HepG2 (cell line): Measurements from ENCODE around the gene COL27A1. TPM values are rescaled to one million over a fixed set of nuclear protein-coding genes. Genes with fewer than 3 reads are reported as not detected.

Experiments
- ATAC-seq: fragments of 200-7000 bp; cut with Tn5 transposase; 3 replicates; pipeline ENCODE4 v1.9.1; 2020; ENCODE audit warnings: mild to moderate bottlenecking, moderate library complexity
- BruUV-seq: library from RNA; stranded (reverse); fragments of 400-500 nt; replicated peaks from 2 replicates; lab custom pipeline; 2021; lab: Mats Ljungman, UMichigan
- CTCF ChIA-PET: fragments of 300-600 bp; formaldehyde crosslinking; extraction: SDS; loops from one replicate; lab custom pipeline; 2021; ENCODE audit warnings: low total read pairs, inconsistent platforms, low intra/inter-chr PET ratio; lab: Yijun Ruan, JAX
- POLR2A ChIA-PET: fragments of 350-600 bp; sonication (Branson Sonifier 250); formaldehyde crosslinking; loops from one replicate; lab custom pipeline; 2020; ENCODE audit warnings: antibody characterized with exemption, inconsistent platforms; lab: Yijun Ruan, JAX
- DNase-seq: peaks from one replicate; pipeline ENCODE4 v3.0.0-alpha.2; 2015; ENCODE audit warnings: low spot score
- FAIRE-seq: peaks from 3 replicates; lab custom pipeline; 2011; peaks lifted over from hg19 to GRCh38; lab: Jason Lieb, UNC
- H2AFZ ChIP-seq: one replicate; pipeline ENCODE4 v1.6.1; 2011; ENCODE audit warnings: low read length, inconsistent platforms
- H3K27ac ChIP-seq: fragments of 300-600 bp; 3 replicates; pipeline ENCODE4 v1.8.0; 2011; ENCODE audit warnings: mixed run types, mild to moderate bottlenecking, mixed read lengths, low read length, inconsistent platforms; ENCODE audit not compliant: insufficient read depth; ENCODE audit errors: extremely low read length
- H3K27me3 ChIP-seq, 2 experiments: fragments of 200-600 bp in 1 of 2; 2 replicates in 1 of 2; 3 replicates in 1 of 2; pipeline versions ENCODE4 v1.6.0 to v1.8.0; 2011; ENCODE audit warnings: low read length in 2 of 2, mild to moderate bottlenecking in 2 of 2, moderate library complexity in 2 of 2, inconsistent platforms in 1 of 2; ENCODE audit not compliant: insufficient read depth in 2 of 2, control insufficient read depth in 1 of 2
- H3K36me3 ChIP-seq, 2 experiments: fragments of 200-600 bp in 1 of 2; replicated peaks in 1 of 2; 2 replicates in 1 of 2; 3 replicates in 1 of 2; pipeline versions ENCODE4 v1.5.1 to v1.8.0; 2011; ENCODE audit warnings: low read length in 2 of 2, inconsistent platforms in 1 of 2; ENCODE audit not compliant: insufficient read depth in 2 of 2, control insufficient read depth in 1 of 2
- H3K4me1 ChIP-seq: 2 replicates; pipeline ENCODE4 v1.5.1; 2012; ENCODE audit warnings: low read length, inconsistent platforms; ENCODE audit not compliant: insufficient read depth
- H3K4me2 ChIP-seq: 2 replicates; pipeline ENCODE4 v1.6.0; 2011; ENCODE audit warnings: low read depth, low read length, inconsistent platforms
- H3K4me3 ChIP-seq, 3 experiments: fragments of 200-600 bp in 1 of 3; sonication (generic), shearing (Covaris generic) in 1 of 3; replicated peaks in 1 of 3; 2 replicates each; pipeline ENCODE4 v1.5.1; 2011 to 2016; ENCODE audit warnings: low read length in 3 of 3, inconsistent platforms in 2 of 3, low read depth in 2 of 3, mild to moderate bottlenecking in 2 of 3, control low read depth in 1 of 3, mixed read lengths in 1 of 3; ENCODE audit not compliant: insufficient read depth in 1 of 3
- H3K79me2 ChIP-seq: one replicate; pipeline ENCODE4 v1.6.1; 2011; ENCODE audit warnings: low read length, inconsistent platforms; ENCODE audit not compliant: insufficient read depth
- H3K9ac ChIP-seq: 2 replicates; pipeline ENCODE4 v1.6.0; 2011; ENCODE audit warnings: mild to moderate bottlenecking, low read depth, low read length, inconsistent platforms; ENCODE audit not compliant: insufficient read depth
- H3K9me3 ChIP-seq: 2 replicates; pipeline ENCODE4 v1.5.1; 2012; ENCODE audit warnings: mild to moderate bottlenecking, low read length
- H4K20me1 ChIP-seq: 2 replicates; pipeline ENCODE4 v1.6.0; 2011; ENCODE audit warnings: inconsistent platforms, mild to moderate bottlenecking, low read length, moderate library complexity; ENCODE audit not compliant: insufficient read depth
- GPBP1L1 ChIP-seq: sonication (generic); formaldehyde crosslinking; IDR thresholded peaks from 2 replicates; pipeline ENCODE4 v1.5.0; 2020; ENCODE audit warnings: mild to moderate bottlenecking, missing genetic modification reagents
- KIAA2018 ChIP-seq: sonication (generic); formaldehyde crosslinking; IDR thresholded peaks from 2 replicates; pipeline ENCODE4 v1.5.0; 2020; ENCODE audit warnings: mild to moderate bottlenecking, missing genetic modification reagents, borderline replicate concordance
- NCOR1 ChIP-seq: fragments of 200-600 bp; sonication (generic); IDR thresholded peaks from 2 replicates; pipeline ENCODE4 v1.7.0; 2017; ENCODE audit warnings: antibody characterized with exemption, low read length, borderline replicate concordance
- NR0B2 ChIP-seq: sonication (generic); formaldehyde crosslinking; IDR thresholded peaks from 2 replicates; pipeline ENCODE4 v1.4.0; 2020; ENCODE audit warnings: mild to moderate bottlenecking, missing genetic modification reagents
- PAX8 ChIP-seq: sonication (generic); formaldehyde crosslinking; IDR thresholded peaks from 2 replicates; pipeline ENCODE4 v1.8.0; 2022; ENCODE audit warnings: mild to moderate bottlenecking, missing genetic modification reagents, borderline replicate concordance
- ZMYM2 ChIP-seq: sonication (generic); formaldehyde crosslinking; IDR thresholded peaks from 2 replicates; pipeline ENCODE4 v1.8.0; 2022; ENCODE audit warnings: mild to moderate bottlenecking, missing genetic modification reagents
- ZNF296 ChIP-seq: sonication (generic); formaldehyde crosslinking; conservative IDR thresholded peaks from 2 replicates; pipeline ENCODE4 v1.5.0; 2020; ENCODE audit warnings: mild to moderate bottlenecking, missing genetic modification reagents
- ZNF317 ChIP-seq: sonication (generic); formaldehyde crosslinking; IDR thresholded peaks from 2 replicates; pipeline ENCODE4 v1.5.0; 2020; ENCODE audit warnings: mild to moderate bottlenecking, missing genetic modification reagents
- ZNF652 ChIP-seq: IDR thresholded peaks from 2 replicates; pipeline ENCODE4 v1.6.1; 2016; ENCODE audit warnings: low read depth, borderline replicate concordance
- ZNF792 ChIP-seq: IDR thresholded peaks from 2 replicates; pipeline ENCODE4 v1.6.1; 2016
- WGBS: methylation state at CpG from one replicate; pipeline ENCODE4 v1.1.6; 2017; ENCODE audit warnings: low lambda C conversion rate; 5-methylcytosine and 5-hydroxymethylcytosine counted together
- in situ Hi-C: cut with HindIII; loops from 2 replicates; pipeline ENCODE4 v1.10.0; 2017; ENCODE audit warnings: low pct_unique_long_range_greater_than_20kb; ENCODE audit not compliant: extremely low pct_ligation_motif_present
- intact Hi-C: fragments of 100-400 bp; cut with micrococcal nuclease; formaldehyde crosslinking; loops from one replicate; pipeline ENCODE4 v1.10.0; 2022; ENCODE audit not compliant: unreplicated experiment
- polyA plus RNA-seq, 8 experiments: library from polyadenylated mRNA; depleted of rRNA in 3 of 8; stranded (reverse) in 7 of 8; unstranded in 1 of 8; fragments of >200 nt; fragmentation: Illumina TruSeq in 4 of 8; extraction: Trizol in 4 of 8; gene quantifications; 2 replicates each; pipeline versions ENCODE4 v1.2.1 to v1.2.3, GENCODE V29; 2011 to 2016; ENCODE audit warnings: low read depth in 4 of 8, missing spikeins in 1 of 8, mixed read lengths in 1 of 8; ENCODE audit not compliant: insufficient read depth in 1 of 8
- total RNA-seq, 5 experiments: library from RNA; depleted of rRNA; stranded (reverse); fragments of >200 nt; fragmentation: Illumina TruSeq; extraction: Trizol; gene quantifications; 2 replicates each; pipeline ENCODE4 v1.2.3, GENCODE V29; 2016; ENCODE audit warnings: low read depth in 1 of 5
- TF ChIP-seq, protein P1 (sequence below): sonication (generic); formaldehyde crosslinking; IDR thresholded peaks from 2 replicates; pipeline ENCODE4 v1.4.0; 2020; ENCODE audit warnings: missing genetic modification reagents

COL27A1 gene
- total and polyA plus RNA-seq, 2 of the 13 experiments (the other 11 are each of a cell fraction or from before 2014, with no cell fraction given): 71.3 to 89.1 TPM

- no peak for DNase-seq
- ChIA-PET POLR2A (no interaction called here), CTCF (no interaction called here)
- H3K27ac ChIP-seq: no peak overlapping the region
- H3K9me3 ChIP-seq: no peaks in the 10 kb centered on the region
- intact Hi-C loops: no loop called here
- BruUV-seq: no TSS peak
- H3K4me2 ChIP-seq: no peak overlapping the region
- in situ Hi-C loops: no loop called here
- peaks cover 0 to 32% of the 10 kb centered on the region in 2 experiments; a peak in 2 of 5 replicates for H3K36me3 ChIP-seq
- no peak overlapping the region for H2AFZ ChIP-seq
- H3K79me2 ChIP-seq: no peaks in the 10 kb centered on the region
- H4K20me1 ChIP-seq: no peaks in the 10 kb centered on the region
- H3K4me3 ChIP-seq: no peak overlapping the region
- H3K4me1 ChIP-seq: no peaks in the 10 kb centered on the region; the same call in 1 of the 2 replicates
- FAIRE-seq: no peak
- no peaks in the 10 kb centered on the region for H3K27me3 ChIP-seq
- no peak overlapping the region for H3K9ac ChIP-seq
- WGBS: 96% methylated on average over 6 of the region's 6 CpGs
- ATAC-seq: no peak
- TF ChIP-seq NR0B2: no peak
- no peak for TF ChIP-seq ZMYM2 (CRISPR knock-in tag)
- TF ChIP-seq, protein P1, sequence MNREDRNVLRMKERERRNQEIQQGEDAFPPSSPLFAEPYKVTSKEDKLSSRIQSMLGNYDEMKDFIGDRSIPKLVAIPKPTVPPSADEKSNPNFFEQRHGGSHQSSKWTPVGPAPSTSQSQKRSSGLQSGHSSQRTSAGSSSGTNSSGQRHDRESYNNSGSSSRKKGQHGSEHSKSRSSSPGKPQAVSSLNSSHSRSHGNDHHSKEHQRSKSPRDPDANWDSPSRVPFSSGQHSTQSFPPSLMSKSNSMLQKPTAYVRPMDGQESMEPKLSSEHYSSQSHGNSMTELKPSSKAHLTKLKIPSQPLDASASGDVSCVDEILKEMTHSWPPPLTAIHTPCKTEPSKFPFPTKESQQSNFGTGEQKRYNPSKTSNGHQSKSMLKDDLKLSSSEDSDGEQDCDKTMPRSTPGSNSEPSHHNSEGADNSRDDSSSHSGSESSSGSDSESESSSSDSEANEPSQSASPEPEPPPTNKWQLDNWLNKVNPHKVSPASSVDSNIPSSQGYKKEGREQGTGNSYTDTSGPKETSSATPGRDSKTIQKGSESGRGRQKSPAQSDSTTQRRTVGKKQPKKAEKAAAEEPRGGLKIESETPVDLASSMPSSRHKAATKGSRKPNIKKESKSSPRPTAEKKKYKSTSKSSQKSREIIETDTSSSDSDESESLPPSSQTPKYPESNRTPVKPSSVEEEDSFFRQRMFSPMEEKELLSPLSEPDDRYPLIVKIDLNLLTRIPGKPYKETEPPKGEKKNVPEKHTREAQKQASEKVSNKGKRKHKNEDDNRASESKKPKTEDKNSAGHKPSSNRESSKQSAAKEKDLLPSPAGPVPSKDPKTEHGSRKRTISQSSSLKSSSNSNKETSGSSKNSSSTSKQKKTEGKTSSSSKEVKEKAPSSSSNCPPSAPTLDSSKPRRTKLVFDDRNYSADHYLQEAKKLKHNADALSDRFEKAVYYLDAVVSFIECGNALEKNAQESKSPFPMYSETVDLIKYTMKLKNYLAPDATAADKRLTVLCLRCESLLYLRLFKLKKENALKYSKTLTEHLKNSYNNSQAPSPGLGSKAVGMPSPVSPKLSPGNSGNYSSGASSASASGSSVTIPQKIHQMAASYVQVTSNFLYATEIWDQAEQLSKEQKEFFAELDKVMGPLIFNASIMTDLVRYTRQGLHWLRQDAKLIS (CRISPR knock-in tag): no peak
- no peak for TF ChIP-seq GPBP1L1
- no peak for TF ChIP-seq PAX8 (CRISPR knock-in tag)
- TF ChIP-seq KIAA2018 (CRISPR knock-in tag): no peak
- no peak for TF ChIP-seq ZNF652
- TF ChIP-seq ZNF296 (CRISPR knock-in tag): no peak
- TF ChIP-seq ZNF317 (CRISPR knock-in tag): no peak
- no peak for TF ChIP-seq ZNF792 (CRISPR knock-in tag)
- no peak for TF ChIP-seq NCOR1
Observed at GRCh38 chr9:114355821-114356220, 200.5 kb downstream of the COL27A1 start.
